ENCODE data around the gene GPC4. TPM values are rescaled to one million over a fixed set of nuclear protein-coding genes. Genes with fewer than 3 reads are reported as not detected.
A peak's percentile ranks its signal among the peaks of the same experiment; 100 is the strongest.

GPC4 gene
- total and polyA plus RNA-seq, 10 of the 15 experiments (the other 5 are each of a cell fraction or from before 2014, with no cell fraction given), result 0.04 to 5.8 (median 0.13) TPM

- Histone ChIP-seq H3K4me2 (ENCODE audit: control insufficient read depth, insufficient read depth) (no peak overlapping the region), H4K20me1 (ENCODE audit: control insufficient read depth, insufficient read depth) (no peaks in the 10 kb centered on the region), H3K27ac (ENCODE audit: control insufficient read depth, insufficient read depth) (no peak overlapping the region), H3K36me3 (ENCODE audit: control insufficient read depth in 2 of 2, insufficient read depth in 2 of 2, low read length in 1 of 2) (no peaks in the 10 kb centered on the region), H3K4me1 (ENCODE audit: control insufficient read depth, insufficient read depth, low read length) (no peaks in the 10 kb centered on the region), H2AFZ (ENCODE audit: control insufficient read depth, low read depth, low read length) (no peak overlapping the region), H3K9me3 (replicated peaks; ENCODE audit: control insufficient read depth, insufficient read depth, low read length) (no peaks in the 10 kb centered on the region; the same call in 2 of the 3 replicates), H3K9ac (ENCODE audit: control insufficient read depth, insufficient read depth, low read length) (no peak overlapping the region), H3K4me3 (no peak overlapping the region), H3K79me2 (ENCODE audit: control insufficient read depth, insufficient read depth, low read length) (no peaks in the 10 kb centered on the region), H3K27me3 (replicated peaks in 1 of 2; ENCODE audit: control insufficient read depth in 2 of 2, insufficient read depth in 2 of 2, low read length in 1 of 2) (no peaks in the 10 kb centered on the region)
- SMC1A ChIA-PET (ENCODE audit: uncharacterized antibody, unreplicated experiment), result interaction anchor here (0.9 to 6.3 kb wide), 4 partner anchors 23 to 91 kb away, joined by 3 to 38 read pairs (median 4); no protein-coding TSS in a partner anchor
- RAD21 ChIA-PET (ENCODE audit: unreplicated experiment), result interaction anchor here (0.7 to 1.6 kb wide), 3 partner anchors 18 to 70 kb away, joined by 3 to 5 read pairs (median 4); no protein-coding TSS in a partner anchor
- TF ChIP-seq TCF7 (IDR thresholded peaks at IDR 0.05; ENCODE audit: borderline replicate concordance), result no peak
- TF ChIP-seq LARP7 (IDR thresholded peaks at IDR 0.05), result peak; percentile 19; the same call in 1 of the 2 replicates
- intact Hi-C loops (cut with micrococcal nuclease; ENCODE audit: unreplicated experiment) (no loop called here), in situ Hi-C loops (cut with MboI) (no loop called here)
- peak; percentile 58 for ATAC-seq
- DNase-seq (ENCODE audit: low read depth, low spot score), result no peak
- CTCF ChIA-PET, result interaction anchor here (1.6 kb wide), 1 partner anchor 80 kb away, joined by 5 read pairs; no protein-coding TSS in a partner anchor
- BruUV-seq (replicated peaks), result no TSS peak
- FAIRE-seq, result no peak
- POLR2A ChIA-PET, result interaction anchor here (0.5 to 1.0 kb wide), 2 partner anchors 50 to 1507 kb away, joined by 4 read pairs; no protein-coding TSS in a partner anchor
- 52% methylated on average over 81 of the region's 93 CpGs for WGBS (ENCODE audit: insufficient coverage, insufficient replicate concordance, low lambda C conversion rate, missing lambda C conversion rate)
Measured at GRCh38 chrX:133414406-133415275, 648 bp downstream of the GPC4 start.

- POLR2A ChIA-PET, result interaction anchor here (0.6 to 4.0 kb wide), 3 partner anchors 8 to 50 kb away, joined by 3 to 18 read pairs (median 4); no protein-coding TSS in a partner anchor
- no peak for FAIRE-seq
Measured at GRCh38 chrX:133413218-133413925, 1.9 kb downstream of the GPC4 start.

More at GRCh38 chrX:133413218-133413925, 1.9 kb downstream of the GPC4 start:
- SMC1A ChIA-PET (ENCODE audit: uncharacterized antibody, unreplicated experiment), result interaction anchor here (1.0 to 6.3 kb wide), 8 partner anchors 9 to 69 kb away, joined by 3 to 38 read pairs (median 6); no protein-coding TSS in a partner anchor
- intact Hi-C loops (cut with micrococcal nuclease; ENCODE audit: unreplicated experiment) (no loop called here), in situ Hi-C loops (cut with MboI) (no loop called here)
- no TSS peak for BruUV-seq (replicated peaks)
- Histone ChIP-seq H3K27ac (ENCODE audit: control insufficient read depth, insufficient read depth) (no peak overlapping the region), H3K4me2 (ENCODE audit: control insufficient read depth, insufficient read depth) (no peak overlapping the region), H4K20me1 (ENCODE audit: control insufficient read depth, insufficient read depth) (no peaks in the 10 kb centered on the region), H2AFZ (ENCODE audit: control insufficient read depth, low read depth, low read length) (no peak overlapping the region), H3K27me3 (replicated peaks in 1 of 2; ENCODE audit: control insufficient read depth in 2 of 2, insufficient read depth in 2 of 2, low read length in 1 of 2) (no peaks in the 10 kb centered on the region), H3K9ac (ENCODE audit: control insufficient read depth, insufficient read depth, low read length) (no peak overlapping the region), H3K9me3 (replicated peaks; ENCODE audit: control insufficient read depth, insufficient read depth, low read length) (no peaks in the 10 kb centered on the region; the same call in 2 of the 3 replicates), H3K79me2 (ENCODE audit: control insufficient read depth, insufficient read depth, low read length) (no peaks in the 10 kb centered on the region), H3K4me3 (no peak overlapping the region), H3K36me3 (ENCODE audit: control insufficient read depth in 2 of 2, insufficient read depth in 2 of 2, low read length in 1 of 2) (no peaks in the 10 kb centered on the region), H3K4me1 (ENCODE audit: control insufficient read depth, insufficient read depth, low read length) (no peaks in the 10 kb centered on the region)
- CTCF ChIA-PET, result interaction anchor here (0.7 to 2.3 kb wide), 3 partner anchors 16 to 79 kb away, joined by 3 to 12 read pairs (median 10); no protein-coding TSS in a partner anchor
- TF ChIP-seq KLF5 (IDR thresholded peaks at IDR 0.05; ENCODE audit: partially characterized antibody) (no peak), EZH2 (IDR thresholded peaks at IDR 0.05; ENCODE audit: borderline replicate concordance, control insufficient read depth, low read depth, low read length) (no peak)
- DNase-seq (ENCODE audit: low read depth, low spot score) (no peak), ATAC-seq (no peak)
- RAD21 ChIA-PET (ENCODE audit: unreplicated experiment), result interaction anchor here (0.8 to 3.4 kb wide), 13 partner anchors 10 to 65 kb away, joined by 3 to 15 read pairs (median 4); no protein-coding TSS in a partner anchor
- WGBS (ENCODE audit: insufficient coverage, insufficient replicate concordance, low lambda C conversion rate, missing lambda C conversion rate), result 59% methylated on average over 32 of the region's 38 CpGs
